GM12878 (cell line): ENCODE data around the gene TOPORS. TPM values are rescaled to one million over a fixed set of nuclear protein-coding genes. Genes with fewer than 3 reads are reported as not detected.

Experiments used
- BCL11A ChIP-seq: IDR thresholded peaks from 2 replicates; pipeline ENCODE4 v1.6.1; 2011; ENCODE audit warnings: low read depth, low read length
- CBFB ChIP-seq: IDR thresholded peaks from 2 replicates; pipeline ENCODE4 v1.6.1; 2016; ENCODE audit warnings: antibody characterized with exemption, low read depth
- CHD4 ChIP-seq: fragments of 200-600 bp; sonication (generic); IDR thresholded peaks from 2 replicates; pipeline ENCODE4 v1.6.1; 2016; ENCODE audit warnings: mild to moderate bottlenecking
- DPF2 ChIP-seq: fragments of 450-650 bp; IDR thresholded peaks from 2 replicates; pipeline ENCODE4 v1.6.1; 2017; ENCODE audit warnings: mild to moderate bottlenecking
- ETV6 ChIP-seq, 2 experiments: fragments of 450-650 bp in 1 of 2; IDR thresholded peaks in 1 of 2; conservative IDR thresholded peaks in 1 of 2; 2 replicates each; pipeline ENCODE4 v1.6.1; 2014; ENCODE audit warnings: antibody characterized with exemption in 1 of 2, borderline replicate concordance in 1 of 2, low read depth in 1 of 2, mild to moderate bottlenecking in 1 of 2, moderate library complexity in 1 of 2
- FOXM1 ChIP-seq: IDR thresholded peaks from 2 replicates; pipeline ENCODE4 v1.6.1; 2012; ENCODE audit warnings: low read depth, mild to moderate bottlenecking, inconsistent platforms, low read length, moderate library complexity
- MYC ChIP-seq: IDR thresholded peaks from 2 replicates; pipeline ENCODE4 v1.6.1; 2011; ENCODE audit warnings: mild to moderate bottlenecking, low read length, moderate library complexity, inconsistent platforms; ENCODE audit not compliant: insufficient read depth, insufficient replicate concordance, insufficient read length, severe bottlenecking
- NR2C1 ChIP-seq: fragments of 450-650 bp; IDR thresholded peaks from 2 replicates; pipeline ENCODE4 v1.6.1; 2017; ENCODE audit warnings: antibody characterized with exemption, mild to moderate bottlenecking, moderate library complexity
- POLR2AphosphoS5 ChIP-seq: IDR thresholded peaks from 2 replicates; pipeline ENCODE4 v1.6.1; 2011; ENCODE audit warnings: mild to moderate bottlenecking, low read length, inconsistent platforms
- RAD51 ChIP-seq: fragments of 450-650 bp; IDR thresholded peaks from 2 replicates; pipeline ENCODE4 v1.6.1; 2016; ENCODE audit warnings: moderate library complexity, mild to moderate bottlenecking, inconsistent platforms
- STAT1 ChIP-seq: fragments of 450-650 bp; conservative IDR thresholded peaks from 2 replicates; pipeline ENCODE4 v1.6.1; 2014; ENCODE audit warnings: antibody characterized with exemption, mild to moderate bottlenecking
- SUPT20H ChIP-seq: IDR thresholded peaks from 2 replicates; pipeline ENCODE4 v1.6.1; 2011; ENCODE audit warnings: low read depth, mild to moderate bottlenecking, low read length, moderate library complexity, borderline replicate concordance; ENCODE audit not compliant: control insufficient read depth
- TAF1 ChIP-seq: IDR thresholded peaks from 2 replicates; pipeline ENCODE4 v1.6.1; 2011; ENCODE audit warnings: mild to moderate bottlenecking, low read depth, low read length, borderline replicate concordance
- ZNF622 ChIP-seq: fragments of 450-650 bp; IDR thresholded peaks from 2 replicates; pipeline ENCODE4 v1.6.1; 2017; ENCODE audit warnings: mild to moderate bottlenecking, inconsistent platforms
- polyA plus RNA-seq, 11 experiments: library from polyadenylated mRNA; depleted of rRNA in 4 of 11; unstranded in 6 of 11; stranded (reverse) in 5 of 11; fragments of >200 nt; fragmentation: Nextera tagmentation in 4 of 11; fragmentation: Illumina TruSeq in 1 of 11; extraction: Ambion mirVana in 4 of 11; extraction: Trizol in 1 of 11; gene quantifications; 1 replicate in 1 of 11; 2 replicates in 10 of 11; pipeline versions ENCODE4 v1.2.1 to v1.2.3, GENCODE V29; 2011 to 2016; ENCODE audit warnings: inconsistent platforms in 2 of 11, missing spikeins in 2 of 11, low read depth in 1 of 11
- total RNA-seq, 4 experiments: library from RNA; depleted of rRNA in 3 of 4; stranded (reverse); fragments of >200 nt in 3 of 4; fragmentation: Illumina TruSeq in 1 of 4; extraction: Trizol in 1 of 4; gene quantifications; 2 replicates each; pipeline versions ENCODE4 v1.2.1 to v1.2.3, GENCODE V29; 2013 to 2021
- TF ChIP-seq, protein P1 (sequence below): fragments of 450-650 bp; IDR thresholded peaks from 2 replicates; pipeline ENCODE4 v1.6.1; 2017; ENCODE audit warnings: borderline replicate concordance
- TF ChIP-seq, protein P2 (sequence below): IDR thresholded peaks from 2 replicates; pipeline ENCODE4 v1.6.1; 2012; ENCODE audit warnings: improper control_type of control experiment, low read depth, low read length; ENCODE audit not compliant: insufficient replicate concordance
- TF ChIP-seq, protein P3 (sequence below): IDR thresholded peaks from 2 replicates; pipeline ENCODE4 v1.6.1; 2011; ENCODE audit warnings: low read depth, low read length, improper control_type of control experiment, borderline replicate concordance
- TF ChIP-seq, protein P4 (sequence below): fragments of 450-650 bp; IDR thresholded peaks from 2 replicates; pipeline ENCODE4 v1.6.1; 2017; ENCODE audit warnings: mild to moderate bottlenecking, low read depth, inconsistent platforms; ENCODE audit not compliant: poor library complexity, severe bottlenecking

TOPORS gene
- total and polyA plus RNA-seq, 10 of the 15 experiments (the other 5 are each of a cell fraction or from before 2014, with no cell fraction given), result 6.0 to 27.8 (median 14.3) TPM

DNA sequence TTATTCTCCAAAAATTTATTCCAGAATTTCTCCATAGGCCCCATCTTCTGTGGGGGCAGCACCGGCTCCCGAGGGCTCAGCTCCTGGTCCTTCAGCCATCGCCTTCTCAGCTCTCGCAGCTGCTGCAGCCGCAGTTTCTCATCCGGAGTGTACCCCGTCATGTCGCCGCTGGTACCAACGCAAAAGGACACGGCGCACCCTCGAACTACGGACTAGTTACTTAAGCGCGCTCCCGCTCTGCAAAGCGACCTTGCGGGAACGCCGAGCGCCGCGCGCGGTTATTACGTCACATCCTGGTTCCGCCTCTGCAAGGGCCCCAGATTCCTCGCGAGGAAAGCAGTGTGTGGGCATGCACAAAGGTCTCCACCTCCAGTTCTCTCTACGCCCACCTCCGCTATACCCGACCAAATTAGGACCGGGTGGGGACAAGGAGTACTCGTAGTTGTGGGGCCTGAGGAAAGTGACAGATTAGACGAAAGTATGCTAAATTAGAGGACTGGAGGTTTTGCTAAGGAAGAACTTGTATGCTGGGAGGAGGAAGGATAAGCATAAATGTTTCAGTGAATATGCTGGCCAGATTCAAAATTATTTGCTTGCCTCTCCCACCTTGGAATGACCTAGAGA, 20.6 kb upstream of the TOPORS start, which contains the start of gene NDUFB6 (continued):
- TF ChIP-seq ZNF622 (no peak), POLR2AphosphoS5 (peak; percentile 88), SUPT20H (no peak), FOXM1 (0 out of 2 replicates have a peak, but pooled peaks have one; percentile 18), BCL11A (no peak), DPF2 (0 out of 2 replicates have a peak, but pooled peaks have one; percentile 32), TAF1 (peak; percentile 81), CBFB (peak; percentile 88), RAD51 (peak; percentile 41; the same call in 1 of the 2 replicates), NR2C1 (peak; percentile 59; the same call in 1 of the 2 replicates), CHD4 (no peak), ETV6 (conservative IDR thresholded peaks at IDR 0.05 in 1 of 2, IDR thresholded peaks at IDR 0.05 in 1 of 2; ENCODE audit: borderline replicate concordance in 1 of 2, low read depth in 1 of 2) (no peak), STAT1 (no peak), MYC (peak; percentile 25)
- TF ChIP-seq, protein P1, sequence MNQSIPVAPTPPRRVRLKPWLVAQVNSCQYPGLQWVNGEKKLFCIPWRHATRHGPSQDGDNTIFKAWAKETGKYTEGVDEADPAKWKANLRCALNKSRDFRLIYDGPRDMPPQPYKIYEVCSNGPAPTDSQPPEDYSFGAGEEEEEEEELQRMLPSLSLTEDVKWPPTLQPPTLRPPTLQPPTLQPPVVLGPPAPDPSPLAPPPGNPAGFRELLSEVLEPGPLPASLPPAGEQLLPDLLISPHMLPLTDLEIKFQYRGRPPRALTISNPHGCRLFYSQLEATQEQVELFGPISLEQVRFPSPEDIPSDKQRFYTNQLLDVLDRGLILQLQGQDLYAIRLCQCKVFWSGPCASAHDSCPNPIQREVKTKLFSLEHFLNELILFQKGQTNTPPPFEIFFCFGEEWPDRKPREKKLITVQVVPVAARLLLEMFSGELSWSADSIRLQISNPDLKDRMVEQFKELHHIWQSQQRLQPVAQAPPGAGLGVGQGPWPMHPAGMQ, result no peak; the same call in 1 of the 2 replicates
- TF ChIP-seq, protein P2, sequence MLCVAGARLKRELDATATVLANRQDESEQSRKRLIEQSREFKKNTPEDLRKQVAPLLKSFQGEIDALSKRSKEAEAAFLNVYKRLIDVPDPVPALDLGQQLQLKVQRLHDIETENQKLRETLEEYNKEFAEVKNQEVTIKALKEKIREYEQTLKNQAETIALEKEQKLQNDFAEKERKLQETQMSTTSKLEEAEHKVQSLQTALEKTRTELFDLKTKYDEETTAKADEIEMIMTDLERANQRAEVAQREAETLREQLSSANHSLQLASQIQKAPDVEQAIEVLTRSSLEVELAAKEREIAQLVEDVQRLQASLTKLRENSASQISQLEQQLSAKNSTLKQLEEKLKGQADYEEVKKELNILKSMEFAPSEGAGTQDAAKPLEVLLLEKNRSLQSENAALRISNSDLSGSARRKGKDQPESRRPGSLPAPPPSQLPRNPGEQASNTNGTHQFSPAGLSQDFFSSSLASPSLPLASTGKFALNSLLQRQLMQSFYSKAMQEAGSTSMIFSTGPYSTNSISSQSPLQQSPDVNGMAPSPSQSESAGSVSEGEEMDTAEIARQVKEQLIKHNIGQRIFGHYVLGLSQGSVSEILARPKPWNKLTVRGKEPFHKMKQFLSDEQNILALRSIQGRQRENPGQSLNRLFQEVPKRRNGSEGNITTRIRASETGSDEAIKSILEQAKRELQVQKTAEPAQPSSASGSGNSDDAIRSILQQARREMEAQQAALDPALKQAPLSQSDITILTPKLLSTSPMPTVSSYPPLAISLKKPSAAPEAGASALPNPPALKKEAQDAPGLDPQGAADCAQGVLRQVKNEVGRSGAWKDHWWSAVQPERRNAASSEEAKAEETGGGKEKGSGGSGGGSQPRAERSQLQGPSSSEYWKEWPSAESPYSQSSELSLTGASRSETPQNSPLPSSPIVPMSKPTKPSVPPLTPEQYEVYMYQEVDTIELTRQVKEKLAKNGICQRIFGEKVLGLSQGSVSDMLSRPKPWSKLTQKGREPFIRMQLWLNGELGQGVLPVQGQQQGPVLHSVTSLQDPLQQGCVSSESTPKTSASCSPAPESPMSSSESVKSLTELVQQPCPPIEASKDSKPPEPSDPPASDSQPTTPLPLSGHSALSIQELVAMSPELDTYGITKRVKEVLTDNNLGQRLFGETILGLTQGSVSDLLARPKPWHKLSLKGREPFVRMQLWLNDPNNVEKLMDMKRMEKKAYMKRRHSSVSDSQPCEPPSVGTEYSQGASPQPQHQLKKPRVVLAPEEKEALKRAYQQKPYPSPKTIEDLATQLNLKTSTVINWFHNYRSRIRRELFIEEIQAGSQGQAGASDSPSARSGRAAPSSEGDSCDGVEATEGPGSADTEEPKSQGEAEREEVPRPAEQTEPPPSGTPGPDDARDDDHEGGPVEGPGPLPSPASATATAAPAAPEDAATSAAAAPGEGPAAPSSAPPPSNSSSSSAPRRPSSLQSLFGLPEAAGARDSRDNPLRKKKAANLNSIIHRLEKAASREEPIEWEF, result no peak
- TF ChIP-seq, protein P3, sequence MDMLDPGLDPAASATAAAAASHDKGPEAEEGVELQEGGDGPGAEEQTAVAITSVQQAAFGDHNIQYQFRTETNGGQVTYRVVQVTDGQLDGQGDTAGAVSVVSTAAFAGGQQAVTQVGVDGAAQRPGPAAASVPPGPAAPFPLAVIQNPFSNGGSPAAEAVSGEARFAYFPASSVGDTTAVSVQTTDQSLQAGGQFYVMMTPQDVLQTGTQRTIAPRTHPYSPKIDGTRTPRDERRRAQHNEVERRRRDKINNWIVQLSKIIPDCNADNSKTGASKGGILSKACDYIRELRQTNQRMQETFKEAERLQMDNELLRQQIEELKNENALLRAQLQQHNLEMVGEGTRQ, result no peak
- TF ChIP-seq, protein P4, sequence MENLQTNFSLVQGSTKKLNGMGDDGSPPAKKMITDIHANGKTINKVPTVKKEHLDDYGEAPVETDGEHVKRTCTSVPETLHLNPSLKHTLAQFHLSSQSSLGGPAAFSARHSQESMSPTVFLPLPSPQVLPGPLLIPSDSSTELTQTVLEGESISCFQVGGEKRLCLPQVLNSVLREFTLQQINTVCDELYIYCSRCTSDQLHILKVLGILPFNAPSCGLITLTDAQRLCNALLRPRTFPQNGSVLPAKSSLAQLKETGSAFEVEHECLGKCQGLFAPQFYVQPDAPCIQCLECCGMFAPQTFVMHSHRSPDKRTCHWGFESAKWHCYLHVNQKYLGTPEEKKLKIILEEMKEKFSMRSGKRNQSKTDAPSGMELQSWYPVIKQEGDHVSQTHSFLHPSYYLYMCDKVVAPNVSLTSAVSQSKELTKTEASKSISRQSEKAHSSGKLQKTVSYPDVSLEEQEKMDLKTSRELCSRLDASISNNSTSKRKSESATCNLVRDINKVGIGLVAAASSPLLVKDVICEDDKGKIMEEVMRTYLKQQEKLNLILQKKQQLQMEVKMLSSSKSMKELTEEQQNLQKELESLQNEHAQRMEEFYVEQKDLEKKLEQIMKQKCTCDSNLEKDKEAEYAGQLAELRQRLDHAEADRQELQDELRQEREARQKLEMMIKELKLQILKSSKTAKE, result peak; percentile 30
